Measurements from ENCODE around the gene CD82. TPM values are rescaled to one million over a fixed set of nuclear protein-coding genes. Genes with fewer than 3 reads are reported as not detected.

The CD82 gene
- polyA plus RNA-seq, 1 of the 3 experiments (the other 2 are of a cell fraction), result 39.2 TPM

- Histone ChIP-seq H3K4me2 (no peak overlapping the region), H3F3A (replicated peaks; ENCODE audit: insufficient read depth) (no peaks in the 10 kb centered on the region), H3K4me3 (ENCODE audit: low read depth in 2 of 2, low read length in 1 of 2) (no peak overlapping the region), H3K9ac (no peak overlapping the region), H4K20me1 (ENCODE audit: insufficient read depth) (no peaks in the 10 kb centered on the region), H3K9me3 (no peaks in the 10 kb centered on the region), H2AFZ (ENCODE audit: low read depth) (no peak overlapping the region), H3K36me3 (replicated peaks in 1 of 2; ENCODE audit: control insufficient read depth in 1 of 2, insufficient read depth in 2 of 2, low read length in 1 of 2) (no peaks in the 10 kb centered on the region), H3K79me2 (ENCODE audit: insufficient read depth) (no peaks in the 10 kb centered on the region), H3K9me2 (no peaks in the 10 kb centered on the region), H3K4me1 (ENCODE audit: control insufficient read depth in 1 of 2, insufficient read depth in 2 of 2, low read depth in 1 of 2, low read length in 1 of 2) (peaks cover 0 to 26% of the 10 kb centered on the region in 2 experiments; a peak in 1 of 4 replicates), H3K27ac (ENCODE audit: low read depth in 2 of 2, low read length in 1 of 2) (no peak overlapping the region), H3K27me3 (ENCODE audit: insufficient read depth) (no peaks in the 10 kb centered on the region)
- ChIA-PET POLR2A (no interaction called here), CTCF (interaction anchor here (1.2 to 4.3 kb wide), 3 partner anchors 27 to 38 kb away, joined by 3 to 20 read pairs (median 10); no protein-coding TSS in a partner anchor)
- TF ChIP-seq SMC3 (IDR thresholded peaks at IDR 0.05; ENCODE audit: low read depth, low read length), result no peak
- TF ChIP-seq PBX3 (IDR thresholded peaks at IDR 0.05), result no peak
- no peak for TF ChIP-seq JUND (IDR thresholded peaks at IDR 0.05)
- TF ChIP-seq FOSL2 (IDR thresholded peaks at IDR 0.05; ENCODE audit: borderline replicate concordance, low read depth), result no peak
- no peak for TF ChIP-seq IRF3 (IDR thresholded peaks at IDR 0.05; ENCODE audit: low read depth, low read length)
- TF ChIP-seq TAF1 (IDR thresholded peaks at IDR 0.05; ENCODE audit: borderline replicate concordance, low read depth, low read length), result no peak
- no peak for TF ChIP-seq MEF2A (IDR thresholded peaks at IDR 0.05; ENCODE audit: borderline replicate concordance, low read depth)
- TF ChIP-seq RFX5 (IDR thresholded peaks at IDR 0.05; ENCODE audit: low read length), result no peak
- no peak for TF ChIP-seq RAD21 (IDR thresholded peaks at IDR 0.05; ENCODE audit: low read length)
- no peak for TF ChIP-seq FOXJ3 (CRISPR knock-in tag; IDR thresholded peaks at IDR 0.05)
- TF ChIP-seq ZBTB33 (IDR thresholded peaks at IDR 0.05; ENCODE audit: borderline replicate concordance, low read depth), result no peak
- DNase-seq, result no peak
- WGBS (ENCODE audit: low lambda C conversion rate), result 100% methylated on average over 2 of the region's 2 CpGs
Observed at GRCh38 chr11:44583353-44583669, 17.8 kb downstream of the CD82 start.

- H4K20me1 ChIP-seq (ENCODE audit: insufficient read depth), result no peaks in the 10 kb centered on the region
- TF ChIP-seq SIN3A (IDR thresholded peaks at IDR 0.05; ENCODE audit: borderline replicate concordance, low read depth, low read length) (no peak), IRF3 (IDR thresholded peaks at IDR 0.05; ENCODE audit: low read depth, low read length) (no peak), USF1 (IDR thresholded peaks at IDR 0.05; ENCODE audit: borderline replicate concordance, low read depth) (no peak), FOXJ3 (CRISPR knock-in tag; IDR thresholded peaks at IDR 0.05) (no peak), ZBTB33 (IDR thresholded peaks at IDR 0.05; ENCODE audit: borderline replicate concordance, low read depth) (no peak), GATA2 (CRISPR knock-in tag; IDR thresholded peaks at IDR 0.05) (no peak), CTCF (IDR thresholded peaks at IDR 0.05) (no peak), EZH2phosphoT487 (IDR thresholded peaks at IDR 0.05; ENCODE audit: borderline replicate concordance, low read depth) (no peak), POLR2AphosphoS5 (IDR thresholded peaks at IDR 0.05; ENCODE audit: low read depth, low read length) (no peak)
Observed at GRCh38 chr11:44585421-44585820, 20.0 kb downstream of the CD82 start.

More at GRCh38 chr11:44585421-44585820, 20.0 kb downstream of the CD82 start:
- H2AFZ ChIP-seq (ENCODE audit: low read depth), result no peak overlapping the region
- DNase-seq, result no peak
- peaks cover 3% of the 10 kb centered on the region for H3F3A ChIP-seq (replicated peaks; ENCODE audit: insufficient read depth)
- H3K27ac ChIP-seq (ENCODE audit: low read depth in 2 of 2, low read length in 1 of 2), result no peak overlapping the region
- H3K4me3 ChIP-seq (ENCODE audit: low read depth in 2 of 2, low read length in 1 of 2), result no peak overlapping the region
- 71% methylated on average over 4 of the region's 5 CpGs for WGBS (ENCODE audit: low lambda C conversion rate)
- H3K4me1 ChIP-seq (ENCODE audit: control insufficient read depth in 1 of 2, insufficient read depth in 2 of 2, low read depth in 1 of 2, low read length in 1 of 2), result peaks cover 0 to 16% of the 10 kb centered on the region in 2 experiments; a peak in 1 of 4 replicates
- no peaks in the 10 kb centered on the region for H3K36me3 ChIP-seq (replicated peaks in 1 of 2; ENCODE audit: control insufficient read depth in 1 of 2, insufficient read depth in 2 of 2, low read length in 1 of 2)
- CTCF ChIA-PET, result interaction anchor here (0.8 to 4.3 kb wide), 5 partner anchors 20 to 602 kb away, joined by 3 to 20 read pairs (median 4); partner anchors contain the start of gene CD82
- no peaks in the 10 kb centered on the region for H3K79me2 ChIP-seq (ENCODE audit: insufficient read depth)
- no peaks in the 10 kb centered on the region for H3K9me2 ChIP-seq
- H3K9me3 ChIP-seq, result no peaks in the 10 kb centered on the region
- H3K4me2 ChIP-seq, result no peak overlapping the region
- POLR2A ChIA-PET, result no interaction called here
- H3K27me3 ChIP-seq (ENCODE audit: insufficient read depth), result no peaks in the 10 kb centered on the region
- no peak overlapping the region for H3K9ac ChIP-seq
